ENCODE data around the gene PACSIN1. TPM values are rescaled to one million over a fixed set of nuclear protein-coding genes. Genes with fewer than 3 reads are reported as not detected.

The PACSIN1 gene
- total and polyA plus RNA-seq, 5 experiments from 2014 or later, result 0.06 to 0.82 (median 0.41) TPM

DNA sequence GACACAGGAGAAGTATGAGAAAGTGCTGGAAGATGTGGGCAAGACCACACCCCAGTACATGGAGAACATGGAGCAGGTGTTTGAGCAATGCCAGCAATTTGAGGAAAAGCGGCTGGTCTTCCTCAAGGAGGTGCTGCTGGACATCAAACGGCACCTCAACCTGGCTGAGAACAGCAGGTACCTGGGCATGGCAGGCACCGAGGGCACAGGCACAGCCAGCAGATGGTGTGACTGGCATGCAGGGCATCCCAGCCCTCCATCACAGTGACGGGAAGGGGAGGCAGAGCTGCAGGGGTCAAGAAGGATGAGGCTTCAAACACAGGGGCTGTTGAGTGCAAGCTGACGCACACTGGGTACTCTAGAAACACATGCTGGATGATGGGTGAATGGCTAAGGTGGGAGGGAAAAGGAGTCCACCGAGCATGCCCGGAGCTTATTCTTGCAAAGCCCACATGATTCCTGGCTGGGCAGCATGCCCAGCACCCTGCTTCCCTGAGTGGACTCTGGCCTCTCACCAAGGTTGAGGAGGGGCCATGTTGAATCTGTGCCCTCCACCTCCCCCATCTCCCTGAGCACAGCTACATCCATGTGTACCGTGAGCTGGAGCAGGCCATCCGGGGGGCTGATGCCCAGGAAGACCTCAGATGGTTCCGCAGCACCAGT lies 63.9 kb downstream of the PACSIN1 start:
- POLR2A ChIA-PET, result interaction anchor here (0.6 kb wide), 1 partner anchor 81 kb away, joined by 3 read pairs; no protein-coding TSS in a partner anchor

GRCh38 chr6:34530753-34531365 lies 65.0 kb downstream of the PACSIN1 start:
- no peaks in the 10 kb centered on the region for H3K36me3 Mint-ChIP-seq
- no peak for DNase-seq
- H3K4me1 Mint-ChIP-seq, result peaks cover 0 to 8% (median 5%) of the 10 kb centered on the region in 4 donors
- POLR2A ChIA-PET, result no interaction called here
- H3K27ac Mint-ChIP-seq, result peak overlapping the region in 1 of 10 donors; percentile 52
- H3K4me3 Mint-ChIP-seq, result no peak overlapping the region
- no peaks in the 10 kb centered on the region for H3K27me3 Mint-ChIP-seq
- no peak for ATAC-seq
- no peaks in the 10 kb centered on the region for H3K9me3 Mint-ChIP-seq

More for the DNA sequence above, 63.9 kb downstream of the PACSIN1 start:
- DNase-seq (no peak), ATAC-seq (no peak)
- Mint-ChIP-seq H3K27ac (no peak overlapping the region), H3K36me3 (no peaks in the 10 kb centered on the region), H3K9me3 (no peaks in the 10 kb centered on the region), H3K4me3 (no peak overlapping the region), H3K4me1 (peaks cover 0 to 8% (median 5%) of the 10 kb centered on the region in 4 donors), H3K27me3 (no peaks in the 10 kb centered on the region)

DNA sequence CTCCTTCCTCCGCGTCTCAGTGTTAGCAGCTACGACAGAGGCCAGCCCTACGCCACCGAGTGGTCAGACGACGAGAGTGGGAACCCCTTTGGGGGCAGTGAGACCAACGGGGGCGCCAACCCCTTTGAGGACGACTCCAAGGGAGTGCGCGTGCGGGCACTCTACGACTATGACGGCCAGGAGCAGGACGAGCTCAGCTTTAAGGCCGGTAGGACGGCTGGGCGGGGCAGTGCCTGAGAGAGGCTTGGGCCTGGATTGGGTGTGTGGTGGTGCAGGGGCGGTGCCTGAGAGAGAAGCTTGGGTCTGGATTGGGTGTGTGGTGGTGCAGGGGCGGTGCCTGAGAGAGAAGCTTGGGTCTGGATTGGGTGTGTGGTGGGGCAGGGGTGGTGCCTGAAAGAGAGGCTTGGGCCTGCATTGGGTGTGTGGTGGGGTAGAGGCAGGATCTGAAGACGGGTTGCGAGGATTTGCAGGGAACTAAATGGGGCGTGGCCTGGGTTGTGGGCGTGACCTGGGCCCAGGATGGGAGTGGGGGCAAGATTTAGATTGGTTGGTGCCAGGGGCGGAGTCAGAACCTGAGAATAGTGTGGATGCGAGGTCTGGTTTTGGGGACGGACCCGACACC lies 65.8 kb downstream of the PACSIN1 start:
- Mint-ChIP-seq H3K27ac (peak overlapping the region in 2 of 10 donors; percentile 56 to 70), H3K9me3 (no peaks in the 10 kb centered on the region), H3K27me3 (no peaks in the 10 kb centered on the region), H3K36me3 (no peaks in the 10 kb centered on the region), H3K4me3 (peak overlapping the region in 1 of 10 donors; percentile 10), H3K4me1 (peaks cover 0 to 8% (median 5%) of the 10 kb centered on the region in 4 donors)
- peak; percentile 9 to 26 for ATAC-seq
- peak in 4 of 10 donors; percentile 5 to 25 (median 13) for DNase-seq
- POLR2A ChIA-PET, result interaction anchor here (0.6 to 1.0 kb wide), 2 partner anchors 12 to 272 kb away, joined by 3 to 4 read pairs; no protein-coding TSS in a partner anchor

- DNase-seq (no peak), ATAC-seq (no peak)
- no peak overlapping the region for H3K4me3 Mint-ChIP-seq
- H3K36me3 Mint-ChIP-seq, result no peaks in the 10 kb centered on the region
- peak overlapping the region in 1 of 10 donors; percentile 70 for H3K27ac Mint-ChIP-seq
- POLR2A ChIA-PET, result interaction anchor here (1.0 kb wide), 1 partner anchor 13 kb away, joined by 3 read pairs; no protein-coding TSS in a partner anchor
- H3K27me3 Mint-ChIP-seq, result no peaks in the 10 kb centered on the region
- no peaks in the 10 kb centered on the region for H3K9me3 Mint-ChIP-seq
- H3K4me1 Mint-ChIP-seq, result peaks cover 0 to 7% (median 3%) of the 10 kb centered on the region in 4 donors
Observed at GRCh38 chr6:34532230-34532629, 66.4 kb downstream of the PACSIN1 start.

DNA sequence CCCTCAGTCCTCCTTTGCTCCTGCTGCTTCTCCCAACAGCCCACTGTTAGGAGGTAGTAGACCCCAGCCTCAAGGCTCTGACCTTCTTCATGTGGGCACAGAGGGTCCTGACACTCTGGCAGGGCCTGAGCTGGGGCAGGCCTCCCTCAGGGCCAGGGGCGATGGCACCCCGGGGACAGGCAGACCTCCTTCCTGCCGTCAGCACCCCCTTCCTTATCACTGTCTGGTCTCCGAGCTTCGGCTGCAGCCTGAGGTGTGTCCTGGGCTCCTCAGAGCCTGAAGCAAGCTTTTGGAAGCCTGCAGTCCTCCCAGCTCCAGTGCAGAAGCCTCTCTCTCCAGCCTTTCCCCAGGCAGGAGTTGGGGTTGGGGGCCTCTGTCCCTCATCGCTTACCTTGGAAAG lies 68.3 kb downstream of the PACSIN1 start:
- no peak for DNase-seq
- H3K4me1 Mint-ChIP-seq, result peaks cover 0 to 3% (median 0%) of the 10 kb centered on the region in 4 donors
- H3K9me3 Mint-ChIP-seq, result no peaks in the 10 kb centered on the region
- no peak overlapping the region for H3K27ac Mint-ChIP-seq
- H3K4me3 Mint-ChIP-seq, result no peak overlapping the region
- H3K27me3 Mint-ChIP-seq, result no peaks in the 10 kb centered on the region
- POLR2A ChIA-PET, result no interaction called here
- H3K36me3 Mint-ChIP-seq, result no peaks in the 10 kb centered on the region
- ATAC-seq, result no peak

DNA sequence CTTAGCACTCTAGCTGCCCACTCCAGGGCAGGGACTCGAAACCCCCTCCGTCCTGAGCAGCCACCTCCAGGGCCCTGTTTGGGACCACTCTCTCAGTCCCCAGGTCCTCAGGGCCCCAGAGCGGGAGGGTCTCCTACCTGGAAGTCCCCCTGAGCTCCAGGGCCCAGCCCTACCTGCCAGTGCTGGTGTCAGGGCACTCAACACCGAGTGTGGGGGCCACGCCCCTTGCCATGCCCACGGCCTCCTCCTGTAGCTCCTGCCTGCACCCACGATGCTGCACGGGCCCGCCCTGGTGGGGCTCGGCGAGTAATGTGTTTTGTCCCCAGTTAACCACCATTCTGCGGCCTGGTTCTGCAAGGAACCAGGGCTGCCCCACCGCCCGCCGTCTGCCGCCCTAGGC lies 68.8 kb downstream of the PACSIN1 start:
- no peak for DNase-seq
- H3K36me3 Mint-ChIP-seq, result no peaks in the 10 kb centered on the region
- H3K27ac Mint-ChIP-seq, result no peak overlapping the region
- H3K9me3 Mint-ChIP-seq, result no peaks in the 10 kb centered on the region
- peaks cover 0 to 3% (median 0%) of the 10 kb centered on the region in 4 donors for H3K4me1 Mint-ChIP-seq
- no peak overlapping the region for H3K4me3 Mint-ChIP-seq
- POLR2A ChIA-PET, result no interaction called here
- no peaks in the 10 kb centered on the region for H3K27me3 Mint-ChIP-seq
- no peak for ATAC-seq

DNA sequence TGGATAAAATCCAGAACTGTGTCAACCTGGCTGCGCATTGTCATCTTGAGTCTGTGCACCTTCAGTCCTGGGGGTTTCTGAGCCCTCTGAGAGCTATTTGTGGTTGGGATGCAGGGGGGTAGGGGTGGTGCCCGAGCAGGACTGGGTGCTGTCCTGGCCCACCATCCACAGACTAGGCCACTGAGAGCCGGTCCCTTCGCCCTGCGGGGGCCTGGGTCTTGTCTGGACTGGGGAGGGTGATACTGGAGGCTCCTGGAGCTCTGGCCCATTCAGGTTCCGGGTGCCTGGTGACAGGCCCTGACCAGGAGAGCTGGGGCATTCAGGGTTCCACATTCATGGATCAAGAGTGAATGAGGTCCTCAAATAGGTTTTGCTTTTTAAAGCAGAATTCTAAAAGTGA lies 69.3 kb downstream of the PACSIN1 start:
- DNase-seq (no peak), ATAC-seq (no peak)
- H3K9me3 Mint-ChIP-seq, result no peaks in the 10 kb centered on the region
- no peak overlapping the region for H3K27ac Mint-ChIP-seq
- POLR2A ChIA-PET, result no interaction called here
- H3K4me3 Mint-ChIP-seq, result no peak overlapping the region
- H3K27me3 Mint-ChIP-seq, result no peaks in the 10 kb centered on the region
- H3K4me1 Mint-ChIP-seq, result peaks cover 0 to 3% (median 0%) of the 10 kb centered on the region in 4 donors
- H3K36me3 Mint-ChIP-seq, result no peaks in the 10 kb centered on the region

GRCh38 chr6:34535646-34536045 lies 69.8 kb downstream of the PACSIN1 start:
- Mint-ChIP-seq H3K27me3 (no peaks in the 10 kb centered on the region), H3K27ac (no peak overlapping the region), H3K36me3 (no peaks in the 10 kb centered on the region), H3K9me3 (no peaks in the 10 kb centered on the region), H3K4me1 (peaks cover 0 to 3% (median 0%) of the 10 kb centered on the region in 4 donors), H3K4me3 (no peak overlapping the region)
- ATAC-seq, result no peak
- DNase-seq, result no peak
- POLR2A ChIA-PET, result no interaction called here

DNA sequence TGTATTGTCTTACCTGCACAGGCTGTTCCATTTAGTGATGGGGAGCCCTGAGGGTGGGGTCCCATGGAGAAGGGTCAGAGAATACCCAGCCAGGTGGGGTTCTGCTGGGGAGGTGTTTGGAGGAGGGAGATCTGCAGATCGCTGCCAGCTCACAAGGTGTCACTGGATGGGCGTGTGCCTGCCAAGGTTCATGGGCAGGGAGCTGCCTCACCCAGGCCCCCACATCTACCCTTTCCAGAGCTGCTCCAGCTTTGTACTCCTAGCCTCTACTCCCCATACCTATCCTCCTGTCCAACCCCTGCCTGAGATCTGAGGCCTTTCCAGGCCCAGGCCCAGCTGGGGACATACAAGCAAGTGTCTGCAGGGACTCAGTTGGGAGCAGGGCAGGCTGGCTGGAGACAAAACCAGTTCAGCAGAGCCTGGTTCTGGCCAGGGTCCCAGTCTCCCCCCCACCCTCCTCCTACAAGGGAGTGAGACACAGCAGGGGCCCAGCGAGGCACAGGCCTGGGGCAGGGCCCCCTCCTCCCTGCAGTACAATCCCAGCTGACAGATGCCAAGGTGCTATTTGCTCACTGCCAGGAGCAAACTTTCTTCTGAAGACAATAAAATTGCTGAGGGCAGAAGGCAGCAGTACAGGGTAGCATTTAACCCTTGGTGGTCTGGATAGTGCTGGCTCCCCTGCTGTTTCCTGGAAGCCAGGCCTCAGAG lies 70.5 kb downstream of the PACSIN1 start:
- no peaks in the 10 kb centered on the region for H3K27me3 Mint-ChIP-seq
- POLR2A ChIA-PET, result no interaction called here
- H3K4me1 Mint-ChIP-seq, result peaks cover 0 to 3% (median 0%) of the 10 kb centered on the region in 4 donors
- H3K36me3 Mint-ChIP-seq, result no peaks in the 10 kb centered on the region
- H3K9me3 Mint-ChIP-seq, result no peaks in the 10 kb centered on the region
- no peak overlapping the region for H3K27ac Mint-ChIP-seq
- ATAC-seq (no peak), DNase-seq (no peak)
- H3K4me3 Mint-ChIP-seq, result no peak overlapping the region

- Mint-ChIP-seq H3K4me3 (no peak overlapping the region), H3K36me3 (no peaks in the 10 kb centered on the region)
- POLR2A ChIA-PET, result no interaction called here
Observed at GRCh38 chr6:34536959-34537848, 71.3 kb downstream of the PACSIN1 start.

GRCh38 chr6:34537922-34538550 lies 72.2 kb downstream of the PACSIN1 start:
- POLR2A ChIA-PET, result no interaction called here
- Mint-ChIP-seq H3K4me3 (no peak overlapping the region), H3K27me3 (no peaks in the 10 kb centered on the region), H3K9me3 (no peaks in the 10 kb centered on the region), H3K27ac (no peak overlapping the region), H3K4me1 (peaks cover 0 to 3% (median 0%) of the 10 kb centered on the region in 4 donors), H3K36me3 (no peaks in the 10 kb centered on the region)
- ATAC-seq, result no peak
- DNase-seq, result no peak

More at GRCh38 chr6:34536959-34537848, 71.3 kb downstream of the PACSIN1 start:
- Mint-ChIP-seq H3K4me1 (peaks cover 0 to 3% (median 0%) of the 10 kb centered on the region in 4 donors), H3K27ac (peak overlapping the region in 1 of 10 donors; percentile 55), H3K9me3 (no peaks in the 10 kb centered on the region), H3K27me3 (no peaks in the 10 kb centered on the region)
- ATAC-seq, result no peak
- DNase-seq, result no peak

Measured in naive thymus-derived CD8-positive, alpha-beta T cell (primary cell).